GM23338 (cell line): ENCODE data around the gene EPS8L2.

Experiments used
- CREB1 ChIP-seq: fragments of 250-450 bp; sonication (Bioruptor Pico); IDR thresholded peaks from 2 replicates; pipeline ENCODE4 v1.5.0; 2020; ENCODE audit warnings: low read depth, mild to moderate bottlenecking, moderate library complexity
- EZH2 ChIP-seq: fragments of 200-600 bp; sonication (generic); IDR thresholded peaks from one replicate; pipeline ENCODE4 v1.8.0; 2017; ENCODE audit warnings: antibody characterized with exemption, mild to moderate bottlenecking, low read depth; ENCODE audit not compliant: unreplicated experiment
- EZH2phosphoT487 ChIP-seq: fragments of 200-600 bp; sonication (generic); IDR thresholded peaks from one replicate; pipeline ENCODE4 v1.8.1; 2018; ENCODE audit warnings: antibody characterized with exemption; ENCODE audit not compliant: unreplicated experiment
- TF ChIP-seq, protein P1 (sequence below), 2 experiments: fragments of 200-600 bp in 1 of 2; sonication (generic) in 1 of 2; conservative IDR thresholded peaks; 2 replicates each; pipeline versions ENCODE4 v1.5.1 to v1.6.1; 2016 to 2017; ENCODE audit warnings: antibody characterized with exemption in 2 of 2, low read depth in 2 of 2, mild to moderate bottlenecking in 2 of 2, moderate library complexity in 1 of 2
- TF ChIP-seq, protein P2 (sequence below): IDR thresholded peaks from one replicate; pipeline ENCODE4 v1.6.1; 2018; ENCODE audit warnings: antibody characterized with exemption; ENCODE audit not compliant: unreplicated experiment
- TF ChIP-seq, protein P3 (sequence below): fragments of 250-450 bp; sonication (Bioruptor Pico); IDR thresholded peaks from 2 replicates; pipeline ENCODE4 v1.5.0; 2020; ENCODE audit warnings: mild to moderate bottlenecking, moderate library complexity

GRCh38 chr11:773425-773824 is 67.4 kb downstream of the EPS8L2 start:
- TF ChIP-seq, protein P1, sequence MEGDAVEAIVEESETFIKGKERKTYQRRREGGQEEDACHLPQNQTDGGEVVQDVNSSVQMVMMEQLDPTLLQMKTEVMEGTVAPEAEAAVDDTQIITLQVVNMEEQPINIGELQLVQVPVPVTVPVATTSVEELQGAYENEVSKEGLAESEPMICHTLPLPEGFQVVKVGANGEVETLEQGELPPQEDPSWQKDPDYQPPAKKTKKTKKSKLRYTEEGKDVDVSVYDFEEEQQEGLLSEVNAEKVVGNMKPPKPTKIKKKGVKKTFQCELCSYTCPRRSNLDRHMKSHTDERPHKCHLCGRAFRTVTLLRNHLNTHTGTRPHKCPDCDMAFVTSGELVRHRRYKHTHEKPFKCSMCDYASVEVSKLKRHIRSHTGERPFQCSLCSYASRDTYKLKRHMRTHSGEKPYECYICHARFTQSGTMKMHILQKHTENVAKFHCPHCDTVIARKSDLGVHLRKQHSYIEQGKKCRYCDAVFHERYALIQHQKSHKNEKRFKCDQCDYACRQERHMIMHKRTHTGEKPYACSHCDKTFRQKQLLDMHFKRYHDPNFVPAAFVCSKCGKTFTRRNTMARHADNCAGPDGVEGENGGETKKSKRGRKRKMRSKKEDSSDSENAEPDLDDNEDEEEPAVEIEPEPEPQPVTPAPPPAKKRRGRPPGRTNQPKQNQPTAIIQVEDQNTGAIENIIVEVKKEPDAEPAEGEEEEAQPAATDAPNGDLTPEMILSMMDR (conservative IDR thresholded peaks at IDR 0.05; ENCODE audit: low read depth in 2 of 2): no peak
- TF ChIP-seq CREB1 (CRISPR knock-in tag) (no peak), EZH2phosphoT487 (no peak), EZH2 (no peak)
- TF ChIP-seq, protein P2, sequence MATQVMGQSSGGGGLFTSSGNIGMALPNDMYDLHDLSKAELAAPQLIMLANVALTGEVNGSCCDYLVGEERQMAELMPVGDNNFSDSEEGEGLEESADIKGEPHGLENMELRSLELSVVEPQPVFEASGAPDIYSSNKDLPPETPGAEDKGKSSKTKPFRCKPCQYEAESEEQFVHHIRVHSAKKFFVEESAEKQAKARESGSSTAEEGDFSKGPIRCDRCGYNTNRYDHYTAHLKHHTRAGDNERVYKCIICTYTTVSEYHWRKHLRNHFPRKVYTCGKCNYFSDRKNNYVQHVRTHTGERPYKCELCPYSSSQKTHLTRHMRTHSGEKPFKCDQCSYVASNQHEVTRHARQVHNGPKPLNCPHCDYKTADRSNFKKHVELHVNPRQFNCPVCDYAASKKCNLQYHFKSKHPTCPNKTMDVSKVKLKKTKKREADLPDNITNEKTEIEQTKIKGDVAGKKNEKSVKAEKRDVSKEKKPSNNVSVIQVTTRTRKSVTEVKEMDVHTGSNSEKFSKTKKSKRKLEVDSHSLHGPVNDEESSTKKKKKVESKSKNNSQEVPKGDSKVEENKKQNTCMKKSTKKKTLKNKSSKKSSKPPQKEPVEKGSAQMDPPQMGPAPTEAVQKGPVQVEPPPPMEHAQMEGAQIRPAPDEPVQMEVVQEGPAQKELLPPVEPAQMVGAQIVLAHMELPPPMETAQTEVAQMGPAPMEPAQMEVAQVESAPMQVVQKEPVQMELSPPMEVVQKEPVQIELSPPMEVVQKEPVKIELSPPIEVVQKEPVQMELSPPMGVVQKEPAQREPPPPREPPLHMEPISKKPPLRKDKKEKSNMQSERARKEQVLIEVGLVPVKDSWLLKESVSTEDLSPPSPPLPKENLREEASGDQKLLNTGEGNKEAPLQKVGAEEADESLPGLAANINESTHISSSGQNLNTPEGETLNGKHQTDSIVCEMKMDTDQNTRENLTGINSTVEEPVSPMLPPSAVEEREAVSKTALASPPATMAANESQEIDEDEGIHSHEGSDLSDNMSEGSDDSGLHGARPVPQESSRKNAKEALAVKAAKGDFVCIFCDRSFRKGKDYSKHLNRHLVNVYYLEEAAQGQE: no peak
- TF ChIP-seq, protein P3, sequence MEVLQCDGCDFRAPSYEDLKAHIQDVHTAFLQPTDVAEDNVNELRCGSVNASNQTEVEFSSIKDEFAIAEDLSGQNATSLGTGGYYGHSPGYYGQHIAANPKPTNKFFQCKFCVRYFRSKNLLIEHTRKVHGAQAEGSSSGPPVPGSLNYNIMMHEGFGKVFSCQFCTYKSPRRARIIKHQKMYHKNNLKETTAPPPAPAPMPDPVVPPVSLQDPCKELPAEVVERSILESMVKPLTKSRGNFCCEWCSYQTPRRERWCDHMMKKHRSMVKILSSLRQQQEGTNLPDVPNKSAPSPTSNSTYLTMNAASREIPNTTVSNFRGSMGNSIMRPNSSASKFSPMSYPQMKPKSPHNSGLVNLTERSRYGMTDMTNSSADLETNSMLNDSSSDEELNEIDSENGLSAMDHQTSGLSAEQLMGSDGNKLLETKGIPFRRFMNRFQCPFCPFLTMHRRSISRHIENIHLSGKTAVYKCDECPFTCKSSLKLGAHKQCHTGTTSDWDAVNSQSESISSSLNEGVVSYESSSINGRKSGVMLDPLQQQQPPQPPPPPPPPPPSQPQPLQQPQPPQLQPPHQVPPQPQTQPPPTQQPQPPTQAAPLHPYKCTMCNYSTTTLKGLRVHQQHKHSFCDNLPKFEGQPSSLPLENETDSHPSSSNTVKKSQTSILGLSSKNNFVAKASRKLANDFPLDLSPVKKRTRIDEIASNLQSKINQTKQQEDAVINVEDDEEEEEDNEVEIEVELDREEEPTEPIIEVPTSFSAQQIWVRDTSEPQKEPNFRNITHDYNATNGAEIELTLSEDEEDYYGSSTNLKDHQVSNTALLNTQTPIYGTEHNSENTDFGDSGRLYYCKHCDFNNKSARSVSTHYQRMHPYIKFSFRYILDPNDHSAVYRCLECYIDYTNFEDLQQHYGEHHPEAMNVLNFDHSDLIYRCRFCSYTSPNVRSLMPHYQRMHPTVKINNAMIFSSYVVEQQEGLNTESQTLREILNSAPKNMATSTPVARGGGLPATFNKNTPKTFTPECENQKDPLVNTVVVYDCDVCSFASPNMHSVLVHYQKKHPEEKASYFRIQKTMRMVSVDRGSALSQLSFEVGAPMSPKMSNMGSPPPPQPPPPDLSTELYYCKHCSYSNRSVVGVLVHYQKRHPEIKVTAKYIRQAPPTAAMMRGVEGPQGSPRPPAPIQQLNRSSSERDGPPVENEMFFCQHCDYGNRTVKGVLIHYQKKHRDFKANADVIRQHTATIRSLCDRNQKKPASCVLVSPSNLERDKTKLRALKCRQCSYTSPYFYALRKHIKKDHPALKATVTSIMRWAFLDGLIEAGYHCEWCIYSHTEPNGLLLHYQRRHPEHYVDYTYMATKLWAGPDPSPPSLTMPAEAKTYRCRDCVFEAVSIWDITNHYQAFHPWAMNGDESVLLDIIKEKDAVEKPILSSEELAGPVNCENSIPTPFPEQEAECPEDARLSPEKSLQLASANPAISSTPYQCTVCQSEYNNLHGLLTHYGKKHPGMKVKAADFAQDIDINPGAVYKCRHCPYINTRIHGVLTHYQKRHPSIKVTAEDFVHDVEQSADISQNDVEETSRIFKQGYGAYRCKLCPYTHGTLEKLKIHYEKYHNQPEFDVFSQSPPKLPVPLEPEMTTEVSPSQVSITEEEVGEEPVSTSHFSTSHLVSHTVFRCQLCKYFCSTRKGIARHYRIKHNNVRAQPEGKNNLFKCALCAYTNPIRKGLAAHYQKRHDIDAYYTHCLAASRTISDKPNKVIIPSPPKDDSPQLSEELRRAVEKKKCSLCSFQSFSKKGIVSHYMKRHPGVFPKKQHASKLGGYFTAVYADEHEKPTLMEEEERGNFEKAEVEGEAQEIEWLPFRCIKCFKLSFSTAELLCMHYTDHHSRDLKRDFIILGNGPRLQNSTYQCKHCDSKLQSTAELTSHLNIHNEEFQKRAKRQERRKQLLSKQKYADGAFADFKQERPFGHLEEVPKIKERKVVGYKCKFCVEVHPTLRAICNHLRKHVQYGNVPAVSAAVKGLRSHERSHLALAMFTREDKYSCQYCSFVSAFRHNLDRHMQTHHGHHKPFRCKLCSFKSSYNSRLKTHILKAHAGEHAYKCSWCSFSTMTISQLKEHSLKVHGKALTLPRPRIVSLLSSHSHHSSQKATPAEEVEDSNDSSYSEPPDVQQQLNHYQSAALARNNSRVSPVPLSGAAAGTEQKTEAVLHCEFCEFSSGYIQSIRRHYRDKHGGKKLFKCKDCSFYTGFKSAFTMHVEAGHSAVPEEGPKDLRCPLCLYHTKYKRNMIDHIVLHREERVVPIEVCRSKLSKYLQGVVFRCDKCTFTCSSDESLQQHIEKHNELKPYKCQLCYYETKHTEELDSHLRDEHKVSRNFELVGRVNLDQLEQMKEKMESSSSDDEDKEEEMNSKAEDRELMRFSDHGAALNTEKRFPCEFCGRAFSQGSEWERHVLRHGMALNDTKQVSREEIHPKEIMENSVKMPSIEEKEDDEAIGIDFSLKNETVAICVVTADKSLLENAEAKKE (CRISPR knock-in tag): no peak
